ENCODE data around the gene OGFOD3. TPM values are rescaled to one million over a fixed set of nuclear protein-coding genes. Genes with fewer than 3 reads are reported as not detected.

Gene OGFOD3
- total RNA-seq (2021) (26.6 and 32.9 TPM in 2 replicates), Bru-seq, nascent RNA (percentile 58 among the genes with signal in this experiment), BruChase-seq, experiment 1, labeled RNA remaining after a 2-hour chase (percentile 59 among the genes with signal in this experiment), BruChase-seq, experiment 2, labeled RNA remaining after a 6-hour chase (percentile 65 among the genes with signal in this experiment)
- long read RNA-seq, full-length matches to known transcripts: 27 of 36 reads
- long read RNA-seq, partial matches to known transcripts: 2 of 36 reads
- long read RNA-seq, other reads (novel, unspliced or antisense): 7 of 36 reads

GRCh38 chr17:82418001-82418986 is at the start of gene OGFOD3, which contains the start of gene HEXD:
Gene OGFOD3 (minus strand): TSS chr17:82418586. CDS start chr17:82418485, 101 bp downstream.
Gene HEXD (plus strand): TSS chr17:82418347. CDS start chr17:82419800, 1,453 bp downstream.
- DNase-seq: peak; percentile 56 to 91
- 0 out of 2 replicates have a peak, but pooled peaks cover 3% of the 10 kb centered on the region for H3K36me3 ChIP-seq (ENCODE audit: low read depth)
- no peaks in the 10 kb centered on the region for H3K9me2 ChIP-seq (ENCODE audit: insufficient read depth)
- peaks cover 9% of the 10 kb centered on the region for H3K4me1 ChIP-seq (replicated peaks; ENCODE audit: insufficient read depth)
- no peaks in the 10 kb centered on the region for H3K27me3 ChIP-seq (ENCODE audit: insufficient read depth, low read depth)
- H4K20me1 ChIP-seq (ENCODE audit: insufficient read depth): peaks cover 9% of the 10 kb centered on the region
- peak within 1 kb of the TSS; percentile 81 for H2AFZ ChIP-seq
- intact Hi-C loops (cut with micrococcal nuclease; ENCODE audit: unreplicated experiment): loop anchor here (5.0 kb wide), 1 partner anchor 134 kb away; no protein-coding TSS in a partner anchor
- POLR2A ChIA-PET (ENCODE audit: unreplicated experiment): interaction anchor here (0.7 kb wide), 1 partner anchor 84 kb away, joined by 6 read pairs; the partner anchor contains the start of gene SECTM1
- no peak within 1 kb of the TSS for H3K27ac ChIP-seq
- TF ChIP-seq EZH2 (IDR thresholded peaks at IDR 0.05; ENCODE audit: low read depth): no peak
- no peak for TF ChIP-seq CTCF (conservative IDR thresholded peaks at IDR 0.05)
- peak within 1 kb of the TSS; percentile 81 for H3K4me3 ChIP-seq
- peak within 1 kb of the TSS; percentile 98 for H3K4me2 ChIP-seq
- no peaks in the 10 kb centered on the region for H3F3A ChIP-seq (ENCODE audit: insufficient read depth, low read depth)
- no peaks in the 10 kb centered on the region for H3K9me3 ChIP-seq (ENCODE audit: insufficient read depth, low read depth)
- CTCF ChIA-PET: interaction anchor here (0.6 to 0.7 kb wide), 2 partner anchors 54 to 458 kb away, joined by 3 to 4 read pairs; no protein-coding TSS in a partner anchor
- no TSS peak for BruUV-seq (replicated peaks)
- H3K79me2 ChIP-seq (ENCODE audit: low read depth): 0 out of 2 replicates have a peak, but pooled peaks cover 3% of the 10 kb centered on the region

- ChIA-PET CTCF (no interaction called here), POLR2A (ENCODE audit: unreplicated experiment) (no interaction called here)
- no peak overlapping the region for H3K4me3 ChIP-seq
- TF ChIP-seq EZH2 (IDR thresholded peaks at IDR 0.05; ENCODE audit: low read depth) (no peak), CTCF (conservative IDR thresholded peaks at IDR 0.05) (no peak)
- H4K20me1 ChIP-seq (ENCODE audit: insufficient read depth): no peaks in the 10 kb centered on the region
- BruUV-seq (replicated peaks): no TSS peak
- no peaks in the 10 kb centered on the region for H3K9me3 ChIP-seq (ENCODE audit: insufficient read depth, low read depth)
- peaks cover 17% of the 10 kb centered on the region for H3K4me1 ChIP-seq (replicated peaks; ENCODE audit: insufficient read depth)
- H3K27me3 ChIP-seq (ENCODE audit: insufficient read depth, low read depth): no peaks in the 10 kb centered on the region
- H3K79me2 ChIP-seq (ENCODE audit: low read depth): no peaks in the 10 kb centered on the region
- no peaks in the 10 kb centered on the region for H3K9me2 ChIP-seq (ENCODE audit: insufficient read depth)
- no peak for DNase-seq
- H3K36me3 ChIP-seq (ENCODE audit: low read depth): no peaks in the 10 kb centered on the region
- peaks cover 19% of the 10 kb centered on the region for H3F3A ChIP-seq (ENCODE audit: insufficient read depth, low read depth)
- intact Hi-C loops (cut with micrococcal nuclease; ENCODE audit: unreplicated experiment): no loop called here
- H3K27ac ChIP-seq: no peak overlapping the region
- no peak overlapping the region for H2AFZ ChIP-seq
- no peak overlapping the region for H3K4me2 ChIP-seq
Observed at GRCh38 chr17:82465023-82465603, 46.7 kb upstream of the OGFOD3 start.

- Histone ChIP-seq H3K4me1 (replicated peaks; ENCODE audit: insufficient read depth) (peaks cover 17% of the 10 kb centered on the region), H3K4me2 (no peak overlapping the region), H3K36me3 (ENCODE audit: low read depth) (no peaks in the 10 kb centered on the region), H3K27ac (no peak overlapping the region), H2AFZ (no peak overlapping the region), H4K20me1 (ENCODE audit: insufficient read depth) (no peaks in the 10 kb centered on the region), H3K79me2 (ENCODE audit: low read depth) (no peaks in the 10 kb centered on the region), H3K27me3 (ENCODE audit: insufficient read depth, low read depth) (no peaks in the 10 kb centered on the region), H3K9me3 (ENCODE audit: insufficient read depth, low read depth) (no peaks in the 10 kb centered on the region), H3K4me3 (no peak overlapping the region), H3K9me2 (ENCODE audit: insufficient read depth) (no peaks in the 10 kb centered on the region), H3F3A (ENCODE audit: insufficient read depth, low read depth) (peaks cover 19% of the 10 kb centered on the region)
- BruUV-seq (replicated peaks): no TSS peak
- DNase-seq: no peak
- CTCF ChIA-PET: no interaction called here
- intact Hi-C loops (cut with micrococcal nuclease; ENCODE audit: unreplicated experiment): no loop called here
- TF ChIP-seq EZH2 (IDR thresholded peaks at IDR 0.05; ENCODE audit: low read depth) (no peak), CTCF (conservative IDR thresholded peaks at IDR 0.05) (no peak)
- POLR2A ChIA-PET (ENCODE audit: unreplicated experiment): no interaction called here
Observed at GRCh38 chr17:82464567-82464929, 46.2 kb upstream of the OGFOD3 start.

Data from PC-9 (cell line).